ENCODE measurements around the gene TP53RK.

DNA sequence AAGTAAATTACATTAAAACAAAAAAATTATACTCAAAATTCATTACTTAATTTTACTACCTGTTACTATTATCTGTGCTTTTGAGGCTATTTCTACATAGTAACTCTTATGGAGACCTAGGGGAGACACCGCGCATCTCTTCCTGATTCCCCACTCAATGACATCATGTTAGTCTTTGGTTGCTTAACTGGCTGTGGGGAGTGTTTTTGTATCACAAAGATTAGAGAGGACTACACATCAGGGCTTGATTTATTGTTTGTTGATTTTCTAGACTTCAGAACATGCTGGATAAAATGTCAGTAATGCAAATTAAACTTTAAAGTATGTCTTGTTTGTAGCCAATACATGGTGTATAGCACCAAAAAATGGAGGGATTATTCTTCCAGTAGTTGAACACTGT, 46.2 kb upstream of the TP53RK start:
- TF ChIP-seq EZH2 (IDR thresholded peaks at IDR 0.05; ENCODE audit: borderline replicate concordance, insufficient read depth, low read depth, low read length, poor library complexity, severe bottlenecking): no peak
- TF ChIP-seq, protein P1, sequence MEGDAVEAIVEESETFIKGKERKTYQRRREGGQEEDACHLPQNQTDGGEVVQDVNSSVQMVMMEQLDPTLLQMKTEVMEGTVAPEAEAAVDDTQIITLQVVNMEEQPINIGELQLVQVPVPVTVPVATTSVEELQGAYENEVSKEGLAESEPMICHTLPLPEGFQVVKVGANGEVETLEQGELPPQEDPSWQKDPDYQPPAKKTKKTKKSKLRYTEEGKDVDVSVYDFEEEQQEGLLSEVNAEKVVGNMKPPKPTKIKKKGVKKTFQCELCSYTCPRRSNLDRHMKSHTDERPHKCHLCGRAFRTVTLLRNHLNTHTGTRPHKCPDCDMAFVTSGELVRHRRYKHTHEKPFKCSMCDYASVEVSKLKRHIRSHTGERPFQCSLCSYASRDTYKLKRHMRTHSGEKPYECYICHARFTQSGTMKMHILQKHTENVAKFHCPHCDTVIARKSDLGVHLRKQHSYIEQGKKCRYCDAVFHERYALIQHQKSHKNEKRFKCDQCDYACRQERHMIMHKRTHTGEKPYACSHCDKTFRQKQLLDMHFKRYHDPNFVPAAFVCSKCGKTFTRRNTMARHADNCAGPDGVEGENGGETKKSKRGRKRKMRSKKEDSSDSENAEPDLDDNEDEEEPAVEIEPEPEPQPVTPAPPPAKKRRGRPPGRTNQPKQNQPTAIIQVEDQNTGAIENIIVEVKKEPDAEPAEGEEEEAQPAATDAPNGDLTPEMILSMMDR (IDR thresholded peaks at IDR 0.05): no peak

Data from B cell (primary cell).